GM23338 (cell line): ENCODE results near the gene AHR. TPM values are rescaled to one million over a fixed set of nuclear protein-coding genes. Genes with fewer than 3 reads are reported as not detected.

Experiments used
- ATAC-seq: fragments of 200-7000 bp; cut with Tn5 transposase; 3 replicates; pipeline ENCODE4 v1.9.1; 2020
- DNase-seq: peaks from one replicate; pipeline ENCODE4 v3.0.0-alpha.2; 2015; ENCODE audit warnings: low spot score
- H2AFZ ChIP-seq: fragments of 200-600 bp; sonication (generic); 2 replicates; pipeline ENCODE4 v1.8.0; 2016; ENCODE audit warnings: antibody characterized with exemption, mild to moderate bottlenecking, moderate library complexity
- H3F3A ChIP-seq: fragments of 200-600 bp; sonication (generic); replicated peaks from 2 replicates; pipeline ENCODE4 v1.8.0; 2017; ENCODE audit warnings: antibody characterized with exemption, mixed run types, low read depth
- H3K27ac ChIP-seq: fragments of 200-600 bp; sonication (generic); 2 replicates; pipeline ENCODE4 v1.6.1; 2016; ENCODE audit warnings: low read depth
- H3K27me3 ChIP-seq: fragments of 200-600 bp; sonication (generic); 2 replicates; pipeline ENCODE4 v1.8.0; 2016; ENCODE audit warnings: mild to moderate bottlenecking, mixed run types, moderate library complexity; ENCODE audit not compliant: insufficient read depth
- H3K36me3 ChIP-seq: fragments of 200-600 bp; sonication (generic); 2 replicates; pipeline ENCODE4 v1.8.0; 2016; ENCODE audit warnings: mild to moderate bottlenecking; ENCODE audit not compliant: insufficient read depth
- H3K4me1 ChIP-seq: fragments of 200-600 bp; sonication (generic); 2 replicates; pipeline ENCODE4 v1.8.0; 2016; ENCODE audit warnings: mild to moderate bottlenecking, moderate library complexity; ENCODE audit not compliant: insufficient read depth
- H3K4me2 ChIP-seq: fragments of 200-600 bp; sonication (generic); 2 replicates; pipeline ENCODE4 v1.7.1; 2017; ENCODE audit warnings: mixed run types
- H3K4me3 ChIP-seq: fragments of 200-600 bp; sonication (generic); 2 replicates; pipeline ENCODE4 v1.6.1; 2016; ENCODE audit warnings: mixed run types
- H3K79me2 ChIP-seq: fragments of 200-600 bp; sonication (generic); replicated peaks from 2 replicates; pipeline ENCODE4 v1.8.0; 2017; ENCODE audit warnings: mild to moderate bottlenecking; ENCODE audit not compliant: insufficient read depth
- H3K9me2 ChIP-seq: fragments of 200-600 bp; sonication (generic); 2 replicates; pipeline ENCODE4 v1.8.0; 2017; ENCODE audit not compliant: insufficient read depth
- H4K20me1 ChIP-seq: fragments of 200-600 bp; sonication (generic); replicated peaks from 2 replicates; pipeline ENCODE4 v1.8.0; 2017; ENCODE audit warnings: mild to moderate bottlenecking; ENCODE audit not compliant: insufficient read depth
- H3K27ac Mint-ChIP-seq: 2 replicates; pipeline ENCODE4 v1.8.0; 2020; ENCODE audit warnings: inconsistent platforms, mild to moderate bottlenecking, moderate library complexity, mixed read lengths
- H3K27me3 Mint-ChIP-seq: 3 replicates; pipeline ENCODE4 v1.8.0; 2022; ENCODE audit warnings: low read depth, mild to moderate bottlenecking, moderate library complexity, mixed read lengths, inconsistent platforms; ENCODE audit not compliant: insufficient read depth, poor library complexity
- H3K36me3 Mint-ChIP-seq: 3 replicates; pipeline ENCODE4 v1.8.0; 2021; ENCODE audit warnings: low read depth, mild to moderate bottlenecking, inconsistent platforms, moderate library complexity, mixed read lengths
- H3K4me1 Mint-ChIP-seq: 3 replicates; pipeline ENCODE4 v1.8.0; 2020; ENCODE audit warnings: mild to moderate bottlenecking, inconsistent platforms, mixed read lengths
- H3K4me3 Mint-ChIP-seq: 3 replicates; pipeline ENCODE4 v1.8.0; 2021; ENCODE audit warnings: moderate library complexity, mild to moderate bottlenecking, inconsistent platforms, mixed read lengths
- H3K9me3 Mint-ChIP-seq: 3 replicates; pipeline ENCODE4 v1.8.0; 2020; ENCODE audit warnings: moderate library complexity, mild to moderate bottlenecking, inconsistent platforms, mixed read lengths
- ETS1 ChIP-seq: IDR thresholded peaks from 2 replicates; pipeline ENCODE4 v1.6.1; 2016; ENCODE audit warnings: antibody characterized with exemption
- EZH2phosphoT487 ChIP-seq: fragments of 200-600 bp; sonication (generic); IDR thresholded peaks from one replicate; pipeline ENCODE4 v1.8.1; 2018; ENCODE audit warnings: antibody characterized with exemption; ENCODE audit not compliant: unreplicated experiment
- POLR2AphosphoS5 ChIP-seq: IDR thresholded peaks from 2 replicates; pipeline ENCODE4 v1.6.1; 2016; ENCODE audit warnings: antibody characterized with exemption, low read depth
- STAT1 ChIP-seq: IDR thresholded peaks from one replicate; pipeline ENCODE4 v1.6.1; 2016; ENCODE audit warnings: antibody characterized with exemption; ENCODE audit not compliant: unreplicated experiment
- ZNF114 ChIP-seq: fragments of 250-450 bp; sonication (Bioruptor Pico); IDR thresholded peaks from 2 replicates; pipeline ENCODE4 v1.5.0; 2020; ENCODE audit warnings: mild to moderate bottlenecking, moderate library complexity
- ZNF462 ChIP-seq: fragments of 250-450 bp; sonication (Bioruptor Pico); IDR thresholded peaks from 2 replicates; pipeline ENCODE4 v1.5.0; 2020; ENCODE audit warnings: mild to moderate bottlenecking, moderate library complexity
- polyA plus RNA-seq: library from polyadenylated mRNA; unstranded; fragments of >200 nt; fragmentation: Nextera tagmentation; extraction: Ambion mirVana; gene quantifications from 2 replicates; pipeline ENCODE4 v1.2.1, GENCODE V29; 2016
- total RNA-seq: library from RNA; depleted of rRNA; stranded (reverse); fragments of >200 nt; shearing (Covaris generic); gene quantifications from 2 replicates; pipeline ENCODE4 v1.2.3, GENCODE V29; 2014

The AHR gene
- total and polyA plus RNA-seq, 2 experiments from 2014 or later, result 3.4 to 14.9 TPM

GRCh38 chr7:17384400-17384799 lies 85.9 kb downstream of the AHR start (continued):
- TF ChIP-seq ZNF462 (CRISPR knock-in tag) (no peak), EZH2phosphoT487 (no peak), ETS1 (no peak)

GRCh38 chr7:17385612-17386011 lies 87.2 kb downstream of the AHR start:
- H3K36me3 ChIP-seq, result no peaks in the 10 kb centered on the region
- no peaks in the 10 kb centered on the region for H3F3A ChIP-seq
- H3K79me2 ChIP-seq, result no peaks in the 10 kb centered on the region
- H3K4me2 ChIP-seq, result no peak overlapping the region
- H3K27ac ChIP-seq, result no peak overlapping the region
- peaks cover 21% of the 10 kb centered on the region; the same call in 2 of the 3 replicates for H3K4me1 Mint-ChIP-seq
- H3K27me3 ChIP-seq, result no peaks in the 10 kb centered on the region
- peaks cover 4% of the 10 kb centered on the region; the same call in 1 of the 3 replicates for H3K36me3 Mint-ChIP-seq
- TF ChIP-seq ZNF114 (CRISPR knock-in tag), result no peak
- TF ChIP-seq POLR2AphosphoS5, result no peak
- no peak for TF ChIP-seq STAT1
- no peak for DNase-seq
- H2AFZ ChIP-seq, result no peak overlapping the region
- H3K4me1 ChIP-seq, result peaks cover 12% of the 10 kb centered on the region
- no peaks in the 10 kb centered on the region for H3K9me2 ChIP-seq
- H3K27me3 Mint-ChIP-seq, result no peaks in the 10 kb centered on the region
- H3K4me3 Mint-ChIP-seq, result no peak overlapping the region
- H4K20me1 ChIP-seq, result no peaks in the 10 kb centered on the region
- no peak overlapping the region for H3K4me3 ChIP-seq
- peaks cover 4% of the 10 kb centered on the region; the same call in 2 of the 3 replicates for H3K9me3 Mint-ChIP-seq
- no peak for ATAC-seq
- no peak overlapping the region for H3K27ac Mint-ChIP-seq
